NCI-H1436 (cell line): ENCODE results near the gene INVS.

Experiments used
- DNase-seq: peaks from one replicate; lab custom pipeline; 2025; lab: John Stamatoyannopoulos, UW

The INVS gene

DNA sequence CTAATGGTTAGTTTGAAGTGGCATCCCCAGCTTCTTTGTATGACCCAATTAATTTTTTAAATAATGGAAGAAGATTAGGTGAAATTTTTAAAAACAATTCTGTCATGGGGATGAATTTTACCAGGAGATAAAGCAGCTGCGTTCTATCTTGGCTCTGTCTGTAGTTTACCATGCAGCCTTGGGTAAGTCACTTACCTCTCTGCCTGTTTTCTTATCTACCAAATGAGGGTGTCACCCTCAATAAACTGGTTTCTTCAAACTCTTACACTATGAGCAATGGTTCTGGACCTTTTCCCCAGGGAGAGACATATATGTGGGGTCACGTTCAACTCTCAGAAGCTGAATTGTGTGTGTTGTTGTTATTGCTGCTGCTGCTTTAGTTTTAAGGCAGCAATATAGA lies 182.0 kb downstream of the INVS start:
- DNase-seq, result no peak

DNA sequence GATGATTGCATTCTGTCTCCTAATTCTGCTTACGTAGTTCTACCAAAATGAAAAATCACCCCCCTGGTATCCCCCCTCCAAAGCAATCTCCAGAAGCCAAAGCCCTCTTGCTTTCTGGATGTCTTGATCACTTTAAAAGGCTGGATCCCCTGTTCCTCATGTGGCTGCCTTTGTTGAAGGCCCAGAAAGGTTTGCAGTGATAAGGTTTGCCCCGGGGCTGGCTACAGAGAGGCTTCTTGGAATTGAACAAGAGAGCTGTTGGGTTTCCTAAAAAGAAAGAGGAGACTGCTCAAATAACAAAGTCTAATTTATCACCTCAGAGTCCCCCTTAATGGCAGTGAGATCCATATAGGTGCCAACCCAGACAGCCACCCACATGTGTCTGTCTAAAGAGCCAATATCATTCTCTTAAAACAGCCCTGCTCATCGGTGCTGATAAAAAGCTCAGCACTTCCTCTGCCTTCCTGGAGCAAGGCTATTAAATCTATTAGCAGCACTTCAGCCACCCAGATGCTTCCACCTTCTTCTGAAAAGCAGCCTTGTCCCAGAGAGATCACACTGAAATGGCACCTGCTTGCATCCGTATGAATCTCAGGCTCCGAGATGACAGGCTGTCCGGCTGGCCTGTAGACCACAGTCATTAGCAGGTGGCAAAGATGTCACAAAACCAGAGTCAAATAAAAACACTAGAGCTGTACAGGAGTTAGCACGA lies 182.8 kb downstream of the INVS start:
- no peak for DNase-seq

DNA sequence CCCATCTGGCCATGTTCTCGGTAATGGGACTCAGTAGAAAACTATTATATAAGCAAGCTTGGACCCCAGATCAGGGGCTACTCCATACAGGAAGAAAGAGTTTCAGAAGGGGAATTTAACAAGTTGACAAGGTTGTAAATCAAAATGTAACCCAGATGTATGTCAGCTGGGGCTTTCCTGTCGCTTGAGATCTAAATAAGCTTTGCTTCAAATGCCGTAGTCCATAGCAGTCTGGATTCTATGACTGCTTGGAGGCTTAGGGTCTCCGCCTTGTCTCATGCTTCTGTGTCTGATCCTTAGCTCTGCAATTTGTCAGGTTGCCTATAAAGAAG lies 183.3 kb downstream of the INVS start:
- no peak for DNase-seq

- no peak for DNase-seq
Measured at GRCh38 chr9:100284247-100284646, 185.2 kb downstream of the INVS start.

GRCh38 chr9:100285080-100285479 lies 186.0 kb downstream of the INVS start:
- DNase-seq, result no peak

GRCh38 chr9:100285601-100286000 lies 186.6 kb downstream of the INVS start:
- no peak for DNase-seq

- DNase-seq, result no peak
Measured at GRCh38 chr9:100286257-100286656, 187.2 kb downstream of the INVS start.

DNA sequence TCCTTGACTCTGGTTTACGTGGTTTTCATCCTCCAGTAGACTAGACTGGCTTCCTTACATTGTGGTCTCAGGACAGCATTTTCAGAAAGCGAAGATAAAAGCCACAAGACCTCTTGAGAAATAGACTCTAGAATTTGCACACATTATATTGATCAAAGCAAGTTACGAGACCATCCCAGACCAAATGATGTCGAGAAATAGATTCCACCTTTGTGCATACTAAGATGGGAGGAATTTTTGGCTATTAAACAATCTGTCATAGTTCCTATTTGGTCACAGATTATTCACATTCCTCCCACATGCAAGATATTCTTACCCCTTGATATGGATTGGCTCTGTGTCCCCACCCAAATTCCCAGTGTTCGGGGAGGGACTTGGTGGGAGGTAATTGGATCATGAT lies 188.1 kb downstream of the INVS start:
- no peak for DNase-seq

DNA sequence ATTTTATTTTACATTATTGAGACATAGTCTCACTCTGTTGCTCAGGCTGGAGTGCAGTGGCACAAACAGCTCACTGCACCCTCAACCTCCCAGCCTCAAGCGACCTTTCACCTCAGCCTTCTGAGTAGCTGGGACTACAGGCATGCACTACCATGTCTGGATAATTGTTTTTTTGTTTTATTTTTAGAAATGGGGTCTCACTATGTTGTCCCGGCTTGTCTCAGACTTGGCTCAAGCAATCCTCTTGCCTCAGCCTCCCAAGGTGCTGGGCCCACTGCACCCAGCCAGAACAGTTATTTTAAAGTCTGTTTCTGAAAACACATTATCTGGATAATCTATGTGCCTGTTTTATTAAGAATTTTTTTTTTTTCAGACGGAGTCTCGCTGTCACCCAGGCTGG lies 191.7 kb downstream of the INVS start:
- no peak for DNase-seq

DNA sequence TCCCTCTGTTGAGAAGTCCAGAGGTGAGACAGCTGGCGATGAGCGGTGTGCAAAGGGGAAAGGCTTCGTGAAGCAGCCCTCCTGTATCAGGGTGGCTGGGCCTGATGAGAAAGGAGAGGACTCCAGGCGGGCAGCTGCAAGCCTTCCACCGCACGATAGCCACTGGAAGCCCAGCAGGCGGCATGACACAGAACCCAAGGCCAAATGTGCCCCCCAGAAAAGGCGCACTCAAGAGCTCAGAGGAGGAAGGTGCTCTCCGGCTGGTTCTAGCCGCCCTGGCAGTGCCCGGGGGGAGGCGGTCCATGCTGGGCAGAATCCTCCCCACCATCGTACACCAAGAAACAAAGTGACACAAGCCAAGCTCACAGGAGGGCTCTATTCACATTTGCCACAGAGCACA lies 193.4 kb downstream of the INVS start:
- DNase-seq, result no peak

GRCh38 chr9:100294341-100294740 lies 195.3 kb downstream of the INVS start:
- no peak for DNase-seq

DNA sequence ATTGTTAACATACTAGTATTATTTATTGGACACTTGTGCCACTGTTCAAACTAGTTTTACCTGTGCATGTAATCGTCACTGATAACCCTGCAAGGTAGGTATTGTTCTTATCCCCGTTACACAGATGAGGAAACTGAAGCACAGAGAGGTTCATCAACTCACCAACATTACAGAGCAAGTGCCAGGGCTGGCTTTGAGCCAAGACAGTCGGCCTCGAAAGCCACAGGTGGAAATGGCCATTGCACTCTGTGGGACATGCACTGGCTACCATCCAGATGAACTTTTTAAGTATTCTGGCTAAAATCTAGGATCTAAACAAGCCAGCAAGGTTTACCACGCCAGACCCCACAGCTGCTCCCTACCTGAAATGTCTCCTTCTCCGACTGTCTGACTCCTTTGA lies 195.8 kb downstream of the INVS start:
- no peak for DNase-seq

- no peak for DNase-seq
Measured at GRCh38 chr9:100295240-100295639, 196.2 kb downstream of the INVS start.

GRCh38 chr9:100296407-100296806 lies 197.4 kb downstream of the INVS start:
- no peak for DNase-seq

DNA sequence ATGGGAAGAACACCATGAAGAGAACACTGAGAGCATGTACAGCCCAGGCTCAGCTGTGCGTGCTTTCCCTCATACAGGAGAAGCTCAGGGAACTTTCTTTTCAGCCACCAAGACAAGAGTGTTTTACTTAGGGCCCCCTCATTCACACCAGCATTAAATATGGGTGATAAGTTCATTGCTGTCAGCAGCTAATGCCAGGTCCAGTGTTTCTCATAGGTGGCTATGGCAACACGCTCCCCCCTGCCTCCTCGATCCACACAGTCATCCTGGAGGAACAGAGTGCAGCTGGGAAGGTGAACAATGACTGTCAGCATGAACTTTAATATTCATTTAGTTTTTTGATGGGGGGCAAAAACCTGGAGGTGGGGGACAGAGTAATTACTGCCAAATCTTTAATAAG lies 199.3 kb downstream of the INVS start:
- DNase-seq, result no peak

DNA sequence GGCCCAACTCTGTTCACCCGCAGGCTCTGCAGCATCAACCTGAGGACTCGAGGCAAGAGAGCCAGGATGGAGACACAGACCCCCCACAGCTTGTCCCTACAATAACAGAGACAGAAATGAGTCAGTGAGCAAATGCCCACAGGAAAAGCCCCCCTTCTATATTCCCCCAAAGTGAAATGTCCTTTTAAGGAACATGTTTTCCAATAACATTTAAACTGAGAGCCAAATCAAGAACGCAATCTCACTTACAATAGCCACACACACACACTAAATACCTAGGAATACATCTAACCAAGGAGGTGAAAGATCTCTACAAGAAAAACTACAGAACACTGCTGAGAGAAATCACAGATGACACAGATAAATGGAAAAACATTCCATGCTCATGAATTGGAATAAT lies 204.7 kb downstream of the INVS start:
- no peak for DNase-seq

DNA sequence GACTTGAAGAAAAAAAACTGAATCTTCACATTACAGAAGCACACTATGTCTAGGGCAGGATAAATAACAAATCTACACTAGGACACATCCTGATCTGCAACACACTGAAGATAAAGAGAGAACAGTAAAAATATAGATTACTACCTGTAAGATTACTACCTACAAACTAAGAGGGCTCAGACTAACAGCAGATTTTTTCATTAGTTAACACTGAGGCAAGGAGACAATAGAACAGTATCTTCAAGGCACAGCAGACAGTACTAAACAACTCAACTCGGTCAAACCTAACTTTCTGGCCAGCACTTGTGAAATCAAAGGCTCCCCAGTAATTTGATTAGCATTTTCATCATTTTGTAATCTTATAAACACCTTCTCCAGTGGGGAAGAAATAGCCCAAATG lies 207.2 kb downstream of the INVS start:
- DNase-seq, result no peak

DNA sequence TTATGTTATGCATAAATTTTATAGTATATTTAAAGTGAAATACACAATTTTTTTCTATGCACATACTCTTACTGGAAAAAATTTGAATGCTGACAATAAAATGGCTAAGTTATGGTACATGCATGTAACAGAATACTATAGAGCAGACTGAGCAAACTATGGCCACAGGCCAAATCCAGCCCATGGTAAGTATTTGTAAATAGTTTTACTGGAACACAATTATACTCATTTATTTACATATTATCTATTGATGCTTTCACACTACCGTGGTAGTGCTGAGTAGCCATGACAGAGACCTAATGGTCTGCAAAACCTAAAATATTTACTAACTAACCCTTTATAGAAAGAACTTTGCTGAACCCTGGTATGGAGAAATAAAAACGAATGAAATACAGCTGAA lies 208.0 kb downstream of the INVS start:
- DNase-seq, result no peak

- DNase-seq, result no peak
Measured at GRCh38 chr9:100308965-100309564, 210.0 kb downstream of the INVS start.

DNA sequence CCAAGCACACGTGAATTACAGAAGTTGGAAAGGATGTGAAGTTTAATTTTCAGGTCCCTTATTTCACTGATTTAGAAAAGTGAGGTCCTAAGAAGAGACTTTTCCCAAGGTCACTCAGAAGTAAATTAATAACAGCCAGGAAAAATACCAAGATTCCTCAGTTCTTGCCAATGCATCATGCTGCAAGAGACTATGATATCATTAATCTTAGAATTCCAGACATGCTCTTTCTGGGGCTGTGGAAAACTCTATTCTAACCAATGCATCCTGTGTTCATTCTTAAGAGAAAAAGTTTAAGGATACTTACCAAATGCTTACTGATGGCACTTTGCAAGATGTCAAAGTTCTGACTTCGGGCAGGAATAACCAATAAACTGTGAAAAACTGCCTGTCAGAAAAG lies 210.9 kb downstream of the INVS start:
- no peak for DNase-seq

- no peak for DNase-seq
Measured at GRCh38 chr9:100315561-100315960, 216.5 kb downstream of the INVS start.

- no peak for DNase-seq
Measured at GRCh38 chr9:100317706-100318105, 218.7 kb downstream of the INVS start.

- DNase-seq, result peak; percentile 9
Measured at GRCh38 chr9:100322954-100323536, 224.0 kb downstream of the INVS start.
